HG02623 (cell line): ENCODE data around the gene SP1.
"Not testable (repeated sequence)": the region's sequence is repeated elsewhere in the genome, so short reads cannot be mapped to it uniquely, and the experiment has no call there.

Source experiments
- ATAC-seq: cut with Tn5 transposase; IDR thresholded peaks from one replicate; pipeline ENCODE4 v1.9.1; 2021; ENCODE audit warnings: moderate library complexity; ENCODE audit not compliant: unreplicated experiment

The SP1 gene

GRCh38 chr12:53380104-53380793 is at the start of gene SP1:
SP1 (plus strand) TSS chr12:53380176; CDS start chr12:53380292, 116 bp downstream.
- ATAC-seq = peak; percentile 36

DNA sequence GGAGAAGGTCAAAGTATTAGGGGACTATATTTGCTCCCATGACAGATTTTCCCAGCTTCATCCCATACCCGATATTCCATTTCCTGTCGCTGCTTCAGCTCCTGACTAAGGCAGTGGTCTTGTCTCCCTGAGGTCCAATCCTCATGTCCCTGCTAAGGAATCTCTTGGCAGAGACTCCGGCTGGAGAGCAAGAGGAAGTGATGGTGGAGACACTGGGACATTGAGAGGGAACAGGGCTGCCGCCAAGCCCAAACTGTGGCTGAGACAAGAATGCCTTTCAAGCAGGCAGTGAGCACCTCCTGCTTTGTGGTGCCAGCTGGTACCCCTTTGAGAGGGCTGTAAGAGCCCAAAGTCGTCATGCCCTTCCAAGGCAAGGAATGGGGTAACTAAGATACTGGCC is 49.3 kb upstream of the SP1 start:
- no peak for ATAC-seq

- not testable (repeated sequence) for ATAC-seq
Measured at GRCh38 chr12:53332339-53332738, 47.6 kb upstream of the SP1 start.

GRCh38 chr12:53332744-53333143 is 47.2 kb upstream of the SP1 start:
- no peak for ATAC-seq

GRCh38 chr12:53333289-53333688 is 46.7 kb upstream of the SP1 start:
- no peak for ATAC-seq

DNA sequence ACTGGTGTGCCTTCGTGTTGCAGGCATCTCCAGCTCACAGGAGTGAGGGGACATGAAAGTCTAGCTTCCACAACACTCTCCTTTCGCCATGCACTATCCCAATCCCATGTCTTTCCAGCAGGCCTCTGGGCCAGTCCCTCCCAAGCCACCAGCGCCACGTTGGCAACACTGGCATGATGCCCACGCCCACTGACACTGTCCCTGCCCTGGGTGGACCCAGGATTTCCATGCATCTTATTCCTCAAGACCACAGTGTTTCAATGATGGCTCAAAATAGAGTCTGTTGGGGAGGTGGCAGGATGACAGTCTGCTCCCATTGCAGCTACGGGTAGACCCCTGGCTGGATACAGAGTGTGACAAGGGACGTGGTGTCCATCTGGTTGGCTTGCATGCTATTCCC is 46.1 kb upstream of the SP1 start:
- ATAC-seq = no peak

DNA sequence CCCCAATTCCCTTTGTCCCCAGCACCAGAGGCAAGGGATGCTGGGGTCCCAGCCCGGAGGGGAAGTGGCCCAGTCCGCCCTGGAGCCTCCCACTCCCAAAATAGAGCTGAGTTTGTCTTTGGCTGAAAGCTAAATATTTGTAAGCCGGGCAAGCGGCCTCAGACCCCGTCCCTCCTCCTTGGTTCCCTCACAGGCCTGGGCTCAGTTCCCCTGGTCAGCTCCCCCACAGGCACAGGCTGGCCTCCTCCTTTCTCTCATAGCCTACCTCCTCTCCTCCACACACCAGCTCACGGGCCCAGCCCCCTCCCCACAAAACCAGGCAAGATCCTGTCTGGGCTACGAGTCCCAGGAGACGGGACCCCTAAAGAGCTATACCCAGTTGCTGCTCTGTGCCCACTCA is 45.2 kb upstream of the SP1 start:
- ATAC-seq = no peak

DNA sequence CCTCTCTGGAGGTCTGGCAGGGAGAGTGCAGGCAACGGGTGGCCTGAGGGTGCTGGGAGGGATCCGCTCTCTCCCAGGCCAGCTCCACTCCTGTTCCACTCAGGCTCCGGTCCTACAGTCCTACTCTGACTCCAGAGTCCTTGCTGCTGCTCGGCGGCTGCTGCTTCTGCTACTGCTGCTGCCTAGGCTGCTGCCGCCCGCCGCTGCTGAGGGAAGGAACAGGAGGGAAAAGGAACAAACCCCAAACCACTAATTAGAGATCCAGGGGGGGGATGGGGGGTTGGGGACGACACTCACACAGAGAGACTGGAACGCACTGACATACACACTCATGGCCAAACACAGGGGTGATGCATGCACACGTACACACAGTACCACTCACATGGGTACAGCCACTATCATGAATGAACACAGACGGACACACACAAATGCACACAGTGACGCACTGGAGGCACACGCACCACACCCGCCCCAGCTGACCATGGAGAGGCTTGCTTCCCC is 43.7 kb upstream of the SP1 start, which contains the start of gene SP7:
SP7 (minus strand) TSS at position 174 of the 501 bp plus-strand sequence. CDS start 708 bp downstream, outside the sequence.
- no peak for ATAC-seq

DNA sequence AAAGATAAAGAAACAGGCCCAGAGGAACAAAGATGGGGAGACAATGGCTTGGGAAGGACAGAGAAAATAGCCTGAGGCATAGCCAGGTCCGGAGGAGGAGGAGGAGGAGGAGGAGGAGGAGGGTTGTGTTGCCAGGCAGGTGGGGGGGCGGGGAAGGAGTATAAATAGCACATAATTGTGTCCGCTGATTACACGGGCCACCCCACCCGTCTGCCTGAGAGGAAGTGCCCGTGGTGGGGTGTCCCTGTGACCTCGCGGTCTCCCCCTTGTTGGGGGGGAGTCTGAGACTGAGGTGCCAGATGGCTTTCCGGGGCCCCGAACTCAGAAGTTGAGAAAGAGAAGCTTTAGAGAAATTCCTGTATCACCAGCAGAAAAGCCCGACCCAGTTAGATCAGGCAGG is 42.0 kb upstream of the SP1 start:
- no peak for ATAC-seq

DNA sequence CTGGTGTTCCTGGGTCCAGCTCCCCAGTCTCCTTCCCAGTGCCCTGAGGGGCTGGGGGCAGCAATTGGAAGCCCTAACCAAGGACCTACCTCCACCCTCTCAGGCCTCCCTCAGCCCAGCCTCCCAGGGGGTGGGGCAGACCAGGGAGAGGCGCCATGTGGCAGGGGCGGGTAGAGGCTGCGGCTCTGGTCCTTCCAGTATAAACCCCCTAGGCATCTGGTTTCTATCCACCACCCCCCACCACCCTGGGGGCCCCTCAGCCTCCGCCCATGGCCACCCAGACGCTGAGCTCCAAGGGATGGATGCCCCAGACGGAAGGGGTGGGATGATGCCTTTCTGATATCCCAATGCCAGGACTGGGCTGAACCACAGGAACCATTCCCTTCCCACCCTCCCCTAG is 41.1 kb upstream of the SP1 start:
- ATAC-seq = no peak

DNA sequence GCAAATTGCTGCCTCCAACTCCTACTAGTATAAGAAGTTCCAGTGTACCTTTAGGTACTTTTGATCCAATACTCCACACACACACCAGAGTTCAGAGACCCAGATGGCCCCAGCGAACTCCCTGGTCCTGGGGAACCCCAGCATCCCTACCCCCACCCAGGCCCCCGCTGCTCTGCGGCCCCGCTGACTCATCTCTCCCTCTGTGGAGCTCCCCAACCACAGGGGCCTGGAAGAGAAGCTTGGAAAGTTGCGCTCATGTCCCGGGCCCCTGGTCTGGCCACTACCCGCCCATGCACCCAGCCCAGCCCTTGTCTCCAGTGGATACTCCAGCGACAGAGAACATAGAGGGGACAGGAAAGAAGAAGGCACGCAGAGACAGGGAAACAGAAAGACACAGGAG is 39.6 kb upstream of the SP1 start:
- ATAC-seq = no peak

GRCh38 chr12:53343449-53343848 is 36.5 kb upstream of the SP1 start:
- no peak for ATAC-seq

- no peak for ATAC-seq
Measured at GRCh38 chr12:53343969-53344368, 36.0 kb upstream of the SP1 start.

- no peak for ATAC-seq
Measured at GRCh38 chr12:53344487-53344823, 35.5 kb upstream of the SP1 start.

- no peak for ATAC-seq
Measured at GRCh38 chr12:53344824-53345485, 35.0 kb upstream of the SP1 start.

GRCh38 chr12:53345486-53346188 is 34.3 kb upstream of the SP1 start:
- ATAC-seq = no peak

- ATAC-seq = no peak
Measured at GRCh38 chr12:53346491-53346890, 33.5 kb upstream of the SP1 start.

GRCh38 chr12:53347905-53348304 is 32.1 kb upstream of the SP1 start:
- no peak for ATAC-seq

- ATAC-seq = peak; percentile 73
Measured at GRCh38 chr12:53352331-53353256, 27.4 kb upstream of the SP1 start.

DNA sequence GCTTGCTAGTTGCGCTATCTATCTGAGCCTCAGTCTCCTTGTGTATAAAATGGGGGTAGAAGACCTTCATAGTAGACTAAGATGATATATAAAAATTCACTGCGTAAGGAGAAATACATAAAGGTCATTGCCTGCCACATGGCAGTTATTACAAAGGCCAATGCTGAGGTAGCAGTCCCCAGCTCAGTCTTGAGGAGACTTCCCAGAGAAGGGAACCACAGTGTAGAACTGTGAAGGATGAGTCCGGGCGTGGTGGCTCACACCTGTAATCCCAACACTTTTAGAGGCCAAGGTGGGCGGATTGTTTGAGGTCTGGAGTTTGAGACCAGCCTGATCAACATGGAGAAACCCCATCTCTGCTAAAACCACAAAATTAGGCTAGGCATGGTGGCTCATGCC is 26.7 kb upstream of the SP1 start:
- ATAC-seq = no peak

DNA sequence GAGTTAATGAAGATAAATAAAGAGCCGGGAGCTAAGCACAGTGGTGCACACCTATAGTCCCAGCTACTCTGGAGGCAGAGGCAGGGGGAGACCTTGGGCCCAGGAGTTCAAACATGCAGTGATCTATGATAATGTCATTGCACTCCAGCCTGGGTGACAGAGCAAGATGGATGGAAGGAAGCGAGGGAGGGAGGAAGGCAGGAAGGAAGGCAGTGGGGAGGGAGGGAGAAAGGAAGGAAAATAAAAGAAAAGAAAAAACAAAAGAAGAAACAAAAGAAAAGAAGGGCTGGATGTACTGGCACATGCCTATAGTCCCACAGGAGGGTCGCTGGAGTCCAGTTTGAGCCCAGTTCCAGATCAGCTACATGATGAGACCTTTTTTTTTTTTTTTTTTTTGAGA is 24.9 kb upstream of the SP1 start:
- no peak for ATAC-seq
